Neural progenitor cell (in vitro differentiated cells): ENCODE results near the gene PCNX4. TPM values are rescaled to one million over a fixed set of nuclear protein-coding genes. Genes with fewer than 3 reads are reported as not detected.

Experiments
- DNase-seq: peaks from one replicate; pipeline ENCODE4 v3.0.0-alpha.2; 2016; ENCODE audit warnings: low spot score
- H2AFZ ChIP-seq: fragments of 200-600 bp; sonication (generic); replicated peaks from 2 replicates; pipeline ENCODE4 v1.6.1; 2016; ENCODE audit warnings: antibody characterized with exemption
- H3F3A ChIP-seq: fragments of 200-600 bp; sonication (generic); 2 replicates; pipeline ENCODE4 v1.6.1; 2016; ENCODE audit warnings: antibody characterized with exemption, low read depth
- H3K27ac ChIP-seq: fragments of 200-600 bp; sonication (generic); 2 replicates; pipeline ENCODE4 v1.5.1; 2016; ENCODE audit warnings: mild to moderate bottlenecking
- H3K27me3 ChIP-seq: fragments of 200-600 bp; sonication (generic); 2 replicates; pipeline ENCODE4 v1.6.1; 2016; ENCODE audit warnings: mild to moderate bottlenecking, moderate library complexity
- H3K36me3 ChIP-seq: fragments of 200-600 bp; sonication (generic); 2 replicates; pipeline ENCODE4 v1.5.1; 2016
- H3K4me1 ChIP-seq: fragments of 200-600 bp; sonication (generic); 2 replicates; pipeline ENCODE4 v1.6.1; 2016; ENCODE audit warnings: mixed run types
- H3K4me2 ChIP-seq: fragments of 200-600 bp; sonication (generic); 2 replicates; pipeline ENCODE4 v1.6.1; 2016
- H3K4me3 ChIP-seq: fragments of 200-600 bp; sonication (generic); 2 replicates; pipeline ENCODE4 v1.5.1; 2016
- H3K79me2 ChIP-seq: fragments of 200-600 bp; sonication (generic); 2 replicates; pipeline ENCODE4 v1.6.1; 2016; ENCODE audit warnings: low read depth
- H3K9ac ChIP-seq: fragments of 200-600 bp; sonication (generic); 2 replicates; pipeline ENCODE4 v1.6.1; 2016
- H3K9me3 ChIP-seq: fragments of 200-600 bp; sonication (generic); 2 replicates; pipeline ENCODE4 v1.5.1; 2016; ENCODE audit warnings: low read depth
- H4K20me1 ChIP-seq: fragments of 200-600 bp; sonication (generic); 2 replicates; pipeline ENCODE4 v1.6.1; 2016; ENCODE audit warnings: low read depth
- H3K27ac Mint-ChIP-seq: 3 replicates; pipeline ENCODE4 v1.8.0; 2021; ENCODE audit warnings: mixed read lengths
- H3K27me3 Mint-ChIP-seq: 2 replicates; pipeline ENCODE4 v1.8.0; 2022; ENCODE audit warnings: low read depth, mild to moderate bottlenecking, inconsistent platforms, moderate library complexity, mixed read lengths; ENCODE audit not compliant: insufficient read depth
- H3K36me3 Mint-ChIP-seq: 3 replicates; pipeline ENCODE4 v1.8.0; 2021; ENCODE audit warnings: mixed read lengths
- H3K4me1 Mint-ChIP-seq: 3 replicates; pipeline ENCODE4 v1.8.0; 2021; ENCODE audit warnings: mixed read lengths
- H3K4me3 Mint-ChIP-seq: 3 replicates; pipeline ENCODE4 v1.8.0; 2021; ENCODE audit warnings: mild to moderate bottlenecking, moderate library complexity, mixed read lengths
- H3K9me3 Mint-ChIP-seq: 3 replicates; pipeline ENCODE4 v1.8.0; 2020; ENCODE audit warnings: mixed read lengths
- CTCF ChIP-seq: fragments of 200-600 bp; sonication (generic); IDR thresholded peaks from 2 replicates; pipeline ENCODE4 v1.5.1; 2017; ENCODE audit warnings: antibody characterized with exemption, mild to moderate bottlenecking
- EZH2 ChIP-seq: fragments of 200-600 bp; sonication (generic); IDR thresholded peaks from 2 replicates; pipeline ENCODE4 v1.6.1; 2017; ENCODE audit warnings: antibody characterized with exemption, mild to moderate bottlenecking, moderate library complexity
- EZH2phosphoT487 ChIP-seq: fragments of 200-600 bp; sonication (generic); IDR thresholded peaks from 2 replicates; pipeline ENCODE4 v1.6.1; 2017; ENCODE audit warnings: antibody characterized with exemption
- total RNA-seq: library from RNA; depleted of rRNA; stranded (reverse); fragments of >200 nt; gene quantifications from 2 replicates; pipeline ENCODE4 v1.2.3, GENCODE V29; 2015; ENCODE audit warnings: low replicate concordance

PCNX4 gene
- total RNA-seq, 1 donor from 2014 or later: 172 TPM

- Histone ChIP-seq H3K79me2 (no peaks in the 10 kb centered on the region), H3K27me3 (no peaks in the 10 kb centered on the region), H3K9ac (no peak overlapping the region), H4K20me1 (no peaks in the 10 kb centered on the region), H3K4me2 (peak overlapping the region; percentile 25), H3K4me3 (no peak overlapping the region), H2AFZ (peak overlapping the region; percentile 68), H3F3A (peaks cover 4% of the 10 kb centered on the region), H3K4me1 (peaks cover 14% of the 10 kb centered on the region), H3K27ac (no peak overlapping the region), H3K9me3 (no peaks in the 10 kb centered on the region), H3K36me3 (no peaks in the 10 kb centered on the region)
- H3K4me3 Mint-ChIP-seq: no peak overlapping the region
- H3K9me3 Mint-ChIP-seq: peaks cover 18% of the 10 kb centered on the region
- no peaks in the 10 kb centered on the region for H3K27me3 Mint-ChIP-seq
- H3K27ac Mint-ChIP-seq: no peak overlapping the region
- H3K36me3 Mint-ChIP-seq: no peaks in the 10 kb centered on the region
- H3K4me1 Mint-ChIP-seq: peaks cover 15% of the 10 kb centered on the region
- no peak for TF ChIP-seq EZH2
- no peak for TF ChIP-seq CTCF
- no peak for TF ChIP-seq EZH2phosphoT487
- no peak for DNase-seq
These were observed 112.5 kb downstream of the PCNX4 start for GRCh38 chr14:60204104-60204842.

- no peak overlapping the region for H3K4me3 ChIP-seq
- no peaks in the 10 kb centered on the region for H3K9me3 ChIP-seq
- H3F3A ChIP-seq: peaks cover 4% of the 10 kb centered on the region
- no peak overlapping the region for H3K27ac ChIP-seq
- H3K4me3 Mint-ChIP-seq: no peak overlapping the region
- H3K27me3 Mint-ChIP-seq: no peaks in the 10 kb centered on the region
- peak overlapping the region; percentile 68 for H2AFZ ChIP-seq
- DNase-seq: no peak
- no peak overlapping the region for H3K27ac Mint-ChIP-seq
- H3K4me1 Mint-ChIP-seq: peaks cover 18% of the 10 kb centered on the region
- peak overlapping the region; percentile 25 for H3K4me2 ChIP-seq
- no peaks in the 10 kb centered on the region for H3K27me3 ChIP-seq
- H3K9me3 Mint-ChIP-seq: peaks cover 11% of the 10 kb centered on the region
- TF ChIP-seq EZH2 (no peak), EZH2phosphoT487 (no peak), CTCF (no peak)
- H3K36me3 Mint-ChIP-seq: no peaks in the 10 kb centered on the region
- no peaks in the 10 kb centered on the region for H3K79me2 ChIP-seq
- H4K20me1 ChIP-seq: no peaks in the 10 kb centered on the region
- H3K9ac ChIP-seq: no peak overlapping the region
- peaks cover 15% of the 10 kb centered on the region for H3K4me1 ChIP-seq
- H3K36me3 ChIP-seq: no peaks in the 10 kb centered on the region
These were observed 113.4 kb downstream of the PCNX4 start for GRCh38 chr14:60204843-60205774.

GRCh38 chr14:60206249-60206670, 114.5 kb downstream of the PCNX4 start:
- H3K36me3 ChIP-seq: no peaks in the 10 kb centered on the region
- no peaks in the 10 kb centered on the region for H4K20me1 ChIP-seq
- Mint-ChIP-seq H3K4me3 (no peak overlapping the region), H3K36me3 (no peaks in the 10 kb centered on the region), H3K27me3 (peaks cover 2% of the 10 kb centered on the region), H3K9me3 (peaks cover 4% of the 10 kb centered on the region), H3K4me1 (peaks cover 30% of the 10 kb centered on the region), H3K27ac (no peak overlapping the region)
- H3K79me2 ChIP-seq: no peaks in the 10 kb centered on the region
- H3K4me1 ChIP-seq: peaks cover 25% of the 10 kb centered on the region
- no peak for DNase-seq
- H3K9me3 ChIP-seq: no peaks in the 10 kb centered on the region
- no peak overlapping the region for H3K4me3 ChIP-seq
- peaks cover 7% of the 10 kb centered on the region for H3F3A ChIP-seq
- no peaks in the 10 kb centered on the region for H3K27me3 ChIP-seq
- H3K27ac ChIP-seq: no peak overlapping the region
- no peak overlapping the region for H2AFZ ChIP-seq
- H3K9ac ChIP-seq: no peak overlapping the region
- no peak for TF ChIP-seq EZH2
- TF ChIP-seq CTCF: no peak
- TF ChIP-seq EZH2phosphoT487: no peak
- H3K4me2 ChIP-seq: no peak overlapping the region
